Calu3 (cell line): ENCODE data around the gene TENM4. TPM values are rescaled to one million over a fixed set of nuclear protein-coding genes. Genes with fewer than 3 reads are reported as not detected.

Experiments
- BruUV-seq: library from RNA; stranded (reverse); fragments of 400-500 nt; replicated peaks from 2 replicates; lab custom pipeline; 2021; lab: Mats Ljungman, UMichigan
- CTCF ChIA-PET: fragments of 300-600 bp; sonication (Branson Sonifier 250); formaldehyde crosslinking; loops from one replicate; lab custom pipeline; 2022; ENCODE audit warnings: antibody characterized with exemption; lab: Charles Lee
- DNase-seq: peaks from one replicate; pipeline ENCODE4 v3.0.0; 2022
- H3K27ac Mint-ChIP-seq: one replicate; pipeline ENCODE4 v1.8.0; 2022; ENCODE audit warnings: mixed read lengths; ENCODE audit not compliant: unreplicated experiment
- H3K27me3 Mint-ChIP-seq: one replicate; pipeline ENCODE4 v1.8.0; 2022; ENCODE audit warnings: mixed read lengths; ENCODE audit not compliant: unreplicated experiment
- H3K36me3 Mint-ChIP-seq: one replicate; pipeline ENCODE4 v1.8.0; 2022; ENCODE audit warnings: mild to moderate bottlenecking, moderate library complexity, mixed read lengths; ENCODE audit not compliant: insufficient read depth, unreplicated experiment
- H3K4me1 Mint-ChIP-seq: one replicate; pipeline ENCODE4 v1.8.0; 2022; ENCODE audit warnings: mild to moderate bottlenecking, low read depth, mixed read lengths; ENCODE audit not compliant: unreplicated experiment
- H3K4me3 Mint-ChIP-seq: one replicate; pipeline ENCODE4 v1.8.0; 2022; ENCODE audit warnings: mild to moderate bottlenecking, low read depth, moderate library complexity, mixed read lengths; ENCODE audit not compliant: unreplicated experiment
- H3K9me3 Mint-ChIP-seq: one replicate; pipeline ENCODE4 v1.8.0; 2022; ENCODE audit warnings: low read depth, mixed read lengths; ENCODE audit not compliant: unreplicated experiment
- intact Hi-C: fragments of 100-400 bp; cut with micrococcal nuclease; formaldehyde crosslinking; loops from one replicate; pipeline ENCODE4 v1.10.0; 2022; ENCODE audit not compliant: unreplicated experiment
- total RNA-seq: library from RNA; stranded (reverse); gene quantifications from 2 replicates; pipeline ENCODE4 v1.2.3, GENCODE V29; 2022
- TF ChIP-seq, protein P1 (sequence below): fragments of 200-600 bp; IDR thresholded peaks from one replicate; pipeline ENCODE4 v1.8.0; 2022; ENCODE audit warnings: antibody characterized with exemption; ENCODE audit not compliant: unreplicated experiment

The TENM4 gene
- total RNA-seq, 1 experiment from 2014 or later: not detected

DNA sequence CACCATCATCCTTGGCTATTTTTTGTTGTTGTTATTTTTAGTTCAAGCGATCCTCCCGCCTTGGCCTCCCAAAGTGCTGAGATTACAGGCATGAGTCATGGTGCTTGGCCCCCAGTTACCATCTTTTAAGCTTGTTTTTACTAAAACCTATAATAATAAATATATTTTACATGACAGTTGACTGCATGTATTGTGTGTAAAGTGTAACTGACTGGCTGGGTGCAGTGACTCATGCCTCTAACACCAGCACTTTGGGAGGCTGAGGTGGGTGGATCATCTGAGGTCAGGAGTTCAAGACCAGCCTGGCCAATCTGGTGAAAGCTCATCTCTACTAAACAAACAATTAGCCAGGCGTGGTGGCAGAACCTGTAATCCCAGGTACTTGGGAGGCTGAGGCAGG is 386.2 kb downstream of the TENM4 start:
- no TSS peak for BruUV-seq
- DNase-seq: peak; percentile 13
- intact Hi-C loops: no loop called here
- Mint-ChIP-seq H3K9me3 (no peaks in the 10 kb centered on the region), H3K4me3 (no peak overlapping the region), H3K36me3 (no peaks in the 10 kb centered on the region), H3K27ac (no peak overlapping the region), H3K27me3 (peaks cover 77% of the 10 kb centered on the region), H3K4me1 (no peaks in the 10 kb centered on the region)
- TF ChIP-seq, protein P1, sequence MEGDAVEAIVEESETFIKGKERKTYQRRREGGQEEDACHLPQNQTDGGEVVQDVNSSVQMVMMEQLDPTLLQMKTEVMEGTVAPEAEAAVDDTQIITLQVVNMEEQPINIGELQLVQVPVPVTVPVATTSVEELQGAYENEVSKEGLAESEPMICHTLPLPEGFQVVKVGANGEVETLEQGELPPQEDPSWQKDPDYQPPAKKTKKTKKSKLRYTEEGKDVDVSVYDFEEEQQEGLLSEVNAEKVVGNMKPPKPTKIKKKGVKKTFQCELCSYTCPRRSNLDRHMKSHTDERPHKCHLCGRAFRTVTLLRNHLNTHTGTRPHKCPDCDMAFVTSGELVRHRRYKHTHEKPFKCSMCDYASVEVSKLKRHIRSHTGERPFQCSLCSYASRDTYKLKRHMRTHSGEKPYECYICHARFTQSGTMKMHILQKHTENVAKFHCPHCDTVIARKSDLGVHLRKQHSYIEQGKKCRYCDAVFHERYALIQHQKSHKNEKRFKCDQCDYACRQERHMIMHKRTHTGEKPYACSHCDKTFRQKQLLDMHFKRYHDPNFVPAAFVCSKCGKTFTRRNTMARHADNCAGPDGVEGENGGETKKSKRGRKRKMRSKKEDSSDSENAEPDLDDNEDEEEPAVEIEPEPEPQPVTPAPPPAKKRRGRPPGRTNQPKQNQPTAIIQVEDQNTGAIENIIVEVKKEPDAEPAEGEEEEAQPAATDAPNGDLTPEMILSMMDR: no peak
- CTCF ChIA-PET: interaction anchor here (0.7 kb wide), 1 partner anchor 17 kb away, joined by 3 read pairs; no protein-coding TSS in a partner anchor

- BruUV-seq: no TSS peak
- Mint-ChIP-seq H3K4me3 (no peak overlapping the region), H3K36me3 (no peaks in the 10 kb centered on the region), H3K27me3 (peaks cover 82% of the 10 kb centered on the region), H3K4me1 (no peaks in the 10 kb centered on the region), H3K27ac (no peak overlapping the region), H3K9me3 (no peaks in the 10 kb centered on the region)
- intact Hi-C loops: no loop called here
- TF ChIP-seq, protein P1: peak; percentile 17
- no peak for DNase-seq
- CTCF ChIA-PET: interaction anchor here (1.2 kb wide), 1 partner anchor 407 kb away, joined by 8 read pairs; no protein-coding TSS in a partner anchor
Measured at GRCh38 chr11:79052544-79052943, 388.3 kb downstream of the TENM4 start.

- Mint-ChIP-seq H3K4me3 (no peak overlapping the region), H3K27ac (no peak overlapping the region), H3K27me3 (peaks cover 82% of the 10 kb centered on the region), H3K4me1 (no peaks in the 10 kb centered on the region), H3K36me3 (no peaks in the 10 kb centered on the region), H3K9me3 (no peaks in the 10 kb centered on the region)
- BruUV-seq: no TSS peak
- TF ChIP-seq, protein P1: no peak
- CTCF ChIA-PET: no interaction called here
- intact Hi-C loops: no loop called here
- DNase-seq: no peak
Measured at GRCh38 chr11:79050786-79051185, 390.0 kb downstream of the TENM4 start.

DNA sequence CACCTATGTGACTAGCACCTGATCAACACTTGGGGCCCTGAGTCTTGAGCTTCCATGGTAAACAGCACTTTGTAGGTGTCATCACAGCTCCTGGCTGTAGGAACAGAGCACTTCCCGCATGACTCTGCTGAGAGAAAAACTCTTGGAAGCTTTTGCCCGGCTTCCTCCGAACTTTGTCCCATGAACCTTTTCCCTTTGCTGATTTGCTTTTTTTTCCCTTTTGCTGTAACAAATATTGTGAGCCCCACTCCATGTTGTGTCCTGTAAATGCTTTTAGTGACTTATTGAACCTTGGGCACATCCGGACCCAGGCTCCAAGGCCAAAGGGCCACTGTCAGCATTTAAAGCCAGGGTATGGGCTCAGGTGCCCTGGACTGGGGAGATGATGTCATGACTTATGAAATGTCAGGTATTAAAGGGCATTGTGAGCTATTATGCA is 391.1 kb downstream of the TENM4 start:
- BruUV-seq: no TSS peak
- CTCF ChIA-PET: no interaction called here
- TF ChIP-seq, protein P1: no peak
- no peak for DNase-seq
- no peak overlapping the region for H3K27ac Mint-ChIP-seq
- H3K36me3 Mint-ChIP-seq: no peaks in the 10 kb centered on the region
- peaks cover 93% of the 10 kb centered on the region for H3K27me3 Mint-ChIP-seq
- H3K4me3 Mint-ChIP-seq: no peak overlapping the region
- no peaks in the 10 kb centered on the region for H3K9me3 Mint-ChIP-seq
- no peaks in the 10 kb centered on the region for H3K4me1 Mint-ChIP-seq
- intact Hi-C loops: no loop called here
